GM18907 (cell line): Measurements from ENCODE around the gene ATP5F1C.

ENCODE experiments used
- ATAC-seq: cut with Tn5 transposase; IDR thresholded peaks from one replicate; pipeline ENCODE4 v1.9.1; 2021; ENCODE audit warnings: mild to moderate bottlenecking, moderate library complexity; ENCODE audit not compliant: unreplicated experiment

The ATP5F1C gene

DNA sequence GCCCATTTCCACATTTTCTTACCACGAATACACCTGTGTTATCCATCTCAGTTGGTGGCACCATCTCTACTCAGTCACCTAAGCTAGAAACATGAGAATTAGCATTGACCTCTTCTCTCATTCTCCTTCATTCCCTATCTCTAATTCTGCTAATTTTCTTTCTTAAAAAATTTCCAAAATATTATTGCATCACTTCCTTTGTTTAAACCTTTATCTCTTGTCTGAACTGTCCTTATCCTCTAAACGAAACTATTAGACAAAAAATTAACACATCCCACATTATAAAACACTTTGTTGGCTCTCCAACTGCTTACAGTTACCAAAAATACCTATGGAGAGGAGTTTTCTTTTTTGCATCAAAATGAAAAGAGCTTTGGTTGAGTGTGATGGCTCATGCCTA is 48.6 kb downstream of the ATP5F1C start:
- ATAC-seq: no peak

DNA sequence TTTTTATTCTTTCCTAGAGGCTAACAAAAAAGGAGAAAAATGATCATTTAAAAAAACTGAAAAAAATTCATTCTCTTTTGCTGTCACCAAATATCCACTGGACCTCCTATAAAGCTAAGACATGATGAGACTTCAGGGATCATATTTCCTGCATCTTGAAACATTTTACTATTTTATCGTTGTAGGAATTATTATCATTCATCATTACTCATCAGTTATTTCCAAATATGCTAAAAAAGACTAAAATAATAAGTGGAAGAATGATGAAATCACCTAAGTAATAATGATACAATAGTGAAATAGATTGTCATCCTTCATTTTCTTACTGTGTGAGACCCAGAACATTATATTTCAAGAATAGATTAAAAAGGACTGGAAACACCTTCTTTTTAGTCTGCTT is 58.6 kb downstream of the ATP5F1C start:
- ATAC-seq: no peak

DNA sequence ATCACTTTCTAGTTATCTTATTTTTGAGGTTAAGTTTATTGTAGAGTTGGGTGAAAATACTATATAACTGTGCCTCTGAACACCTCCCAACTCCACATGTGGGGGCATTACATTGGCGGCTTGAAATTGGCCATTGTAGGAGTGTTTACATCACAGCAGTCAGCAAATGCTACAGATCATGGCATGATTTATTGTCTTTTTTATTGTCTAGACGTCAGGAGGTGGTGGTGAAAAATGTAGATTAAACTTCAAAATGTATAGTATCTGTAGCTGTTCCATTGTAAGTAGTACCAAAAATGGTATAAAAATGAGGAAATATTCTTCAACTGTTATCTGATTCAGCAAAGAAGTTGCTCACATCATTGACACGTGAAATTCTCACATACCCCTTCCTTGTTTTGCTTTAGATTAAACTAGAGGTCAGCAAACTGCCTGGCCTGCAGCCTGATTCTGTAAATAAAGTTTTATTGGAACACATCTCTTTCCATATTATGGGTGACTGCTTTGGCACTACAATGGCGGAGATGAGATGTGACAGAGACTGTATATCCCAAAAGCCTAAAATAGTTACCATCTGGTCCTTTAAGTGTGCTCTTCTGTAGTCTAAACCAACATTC is 65.4 kb downstream of the ATP5F1C start:
- ATAC-seq: no peak

DNA sequence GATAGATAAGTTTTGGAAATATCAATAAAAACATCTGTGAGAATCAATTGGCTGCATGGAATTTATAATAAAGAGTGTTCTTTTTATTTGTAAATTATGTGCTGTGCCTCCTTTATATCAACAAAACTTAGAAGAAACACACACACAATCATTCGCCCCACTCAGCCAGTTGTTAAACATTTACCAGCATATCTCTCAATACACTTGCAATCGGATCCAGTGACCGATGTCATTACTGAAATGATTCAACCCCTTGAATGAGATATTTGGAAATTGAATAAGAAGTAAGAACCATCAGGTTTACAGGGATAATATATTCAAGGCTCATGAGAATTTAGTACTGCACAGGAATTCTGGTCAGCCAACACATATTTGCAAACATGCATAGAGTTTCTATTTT is 65.9 kb downstream of the ATP5F1C start:
- no peak for ATAC-seq

DNA sequence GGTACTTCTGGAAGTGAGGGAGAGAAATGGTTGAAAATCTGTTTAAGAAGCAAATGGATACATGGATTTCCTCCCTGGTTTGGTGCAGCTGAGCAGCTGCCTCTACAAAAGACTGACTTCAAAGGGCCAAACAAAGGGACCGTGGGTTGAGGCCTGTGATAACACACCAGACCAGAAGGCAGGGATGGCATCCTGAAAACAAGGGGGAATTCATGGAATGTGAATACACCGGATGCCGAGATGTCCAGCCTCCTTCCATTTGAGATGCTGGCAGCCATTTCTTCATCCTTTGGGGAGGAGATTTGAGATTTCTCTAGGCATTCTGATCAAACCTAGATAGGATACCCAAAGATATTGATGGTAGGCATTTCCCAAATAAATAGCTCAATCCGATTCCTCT is 67.2 kb downstream of the ATP5F1C start:
- ATAC-seq: no peak

DNA sequence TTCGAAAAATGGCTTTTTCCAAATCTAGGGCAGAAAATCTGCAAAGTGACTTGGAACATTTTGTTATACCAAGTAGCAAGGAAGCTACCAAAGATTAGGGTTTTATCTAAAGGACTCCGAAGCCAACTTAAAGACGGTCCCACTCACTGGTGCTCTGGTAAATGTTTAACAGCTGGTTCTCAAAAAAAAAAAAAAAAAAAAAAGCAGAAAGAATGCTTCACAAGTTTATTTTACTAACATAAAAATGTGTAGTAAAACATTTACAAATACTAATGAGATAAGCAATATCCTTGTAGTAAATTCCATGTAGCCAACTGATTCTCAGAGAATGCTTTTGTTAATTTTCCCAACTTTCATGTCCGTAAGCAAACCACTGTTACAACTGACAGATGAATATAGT is 68.7 kb downstream of the ATP5F1C start:
- ATAC-seq: no peak

DNA sequence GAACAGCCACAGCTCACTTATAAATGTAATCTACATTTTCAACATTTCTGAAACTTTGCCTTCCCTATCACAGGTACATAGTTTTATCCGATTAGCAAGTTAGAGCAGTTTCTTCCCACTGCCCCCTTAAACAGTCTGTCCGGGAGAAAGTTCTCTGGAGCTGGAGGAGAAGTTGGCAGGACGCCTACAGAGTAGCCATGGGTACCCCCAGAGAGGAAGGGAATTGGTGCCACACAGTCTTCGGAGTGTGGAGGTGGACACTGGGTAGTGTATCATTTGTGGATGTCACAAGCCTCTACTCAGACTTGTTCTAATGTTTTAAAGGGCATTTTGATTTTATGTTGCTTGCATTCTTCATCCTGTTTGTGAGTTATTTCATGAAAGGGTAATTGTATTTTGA is 69.3 kb downstream of the ATP5F1C start:
- no peak for ATAC-seq
